HEK293 (cell line): ENCODE measurements around the gene PHGDH.

ENCODE experiments used
- GLIS2 ChIP-seq: fragments of 450-650 bp; formaldehyde crosslinking; IDR thresholded peaks from 2 replicates; pipeline ENCODE4 v1.5.1; 2016; ENCODE audit warnings: missing biosample characterization, missing genetic modification characterization
- MZF1 ChIP-seq: fragments of 450-650 bp; formaldehyde crosslinking; IDR thresholded peaks from 2 replicates; pipeline ENCODE4 v1.5.1; 2017; ENCODE audit warnings: missing biosample characterization, missing genetic modification characterization, borderline replicate concordance
- PRDM1 ChIP-seq: fragments of 450-650 bp; formaldehyde crosslinking; IDR thresholded peaks from 2 replicates; pipeline ENCODE4; 2016; ENCODE audit warnings: missing biosample characterization, missing genetic modification characterization
- TCF7L2 ChIP-seq: IDR thresholded peaks from 2 replicates; pipeline ENCODE4 v1.6.1; 2011; ENCODE audit warnings: low read depth, mild to moderate bottlenecking, inconsistent platforms, low read length, moderate library complexity, borderline replicate concordance
- TRIM28 ChIP-seq: IDR thresholded peaks from 2 replicates; pipeline ENCODE4 v1.6.1; 2011; ENCODE audit warnings: low read length, control low read depth, borderline replicate concordance
- ZBTB21 ChIP-seq: fragments of 450-650 bp; formaldehyde crosslinking; IDR thresholded peaks from 2 replicates; pipeline ENCODE4 v1.5.1; 2017; ENCODE audit warnings: missing biosample characterization, missing genetic modification characterization
- ZIC2 ChIP-seq: fragments of 450-650 bp; formaldehyde crosslinking; IDR thresholded peaks from 2 replicates; pipeline ENCODE4 v1.5.1; 2016; ENCODE audit warnings: missing biosample characterization, missing genetic modification characterization
- ZNF121 ChIP-seq: fragments of 450-650 bp; formaldehyde crosslinking; IDR thresholded peaks from 2 replicates; pipeline ENCODE4 v1.5.1; 2016; ENCODE audit warnings: missing biosample characterization, missing genetic modification characterization
- ZNF221 ChIP-seq: fragments of 450-650 bp; formaldehyde crosslinking; IDR thresholded peaks from 2 replicates; pipeline ENCODE4 v1.5.1; 2017; ENCODE audit warnings: missing biosample characterization, missing genetic modification characterization, borderline replicate concordance
- ZNF274 ChIP-seq, 2 experiments: fragments of 200-500 bp in 1 of 2; fragments of 450-650 bp in 1 of 2; sonication (Bioruptor generic) in 1 of 2; formaldehyde crosslinking in 1 of 2; IDR thresholded peaks; 2 replicates each; pipeline versions ENCODE4 v1.5.1 to v1.6.1; 2014 to 2016; ENCODE audit warnings: borderline replicate concordance in 1 of 2, inconsistent platforms in 1 of 2, low read length in 1 of 2, missing biosample characterization in 1 of 2, missing genetic modification characterization in 1 of 2
- ZNF335 ChIP-seq: fragments of 450-650 bp; formaldehyde crosslinking; conservative IDR thresholded peaks from 2 replicates; pipeline ENCODE4 v1.5.1; 2016; ENCODE audit warnings: missing biosample characterization, missing genetic modification characterization
- ZNF423 ChIP-seq: fragments of 450-650 bp; formaldehyde crosslinking; IDR thresholded peaks from 2 replicates; pipeline ENCODE4 v1.5.1; 2016; ENCODE audit warnings: missing biosample characterization, missing genetic modification characterization
- ZNF548 ChIP-seq: fragments of 450-650 bp; formaldehyde crosslinking; IDR thresholded peaks from 2 replicates; pipeline ENCODE4 v1.5.1; 2016; ENCODE audit warnings: missing biosample characterization, missing genetic modification characterization
- TF ChIP-seq, protein P1 (sequence below): fragments of 450-650 bp; formaldehyde crosslinking; IDR thresholded peaks from 2 replicates; pipeline ENCODE4 v1.5.1; 2016; ENCODE audit warnings: missing biosample characterization, missing genetic modification characterization

DNA sequence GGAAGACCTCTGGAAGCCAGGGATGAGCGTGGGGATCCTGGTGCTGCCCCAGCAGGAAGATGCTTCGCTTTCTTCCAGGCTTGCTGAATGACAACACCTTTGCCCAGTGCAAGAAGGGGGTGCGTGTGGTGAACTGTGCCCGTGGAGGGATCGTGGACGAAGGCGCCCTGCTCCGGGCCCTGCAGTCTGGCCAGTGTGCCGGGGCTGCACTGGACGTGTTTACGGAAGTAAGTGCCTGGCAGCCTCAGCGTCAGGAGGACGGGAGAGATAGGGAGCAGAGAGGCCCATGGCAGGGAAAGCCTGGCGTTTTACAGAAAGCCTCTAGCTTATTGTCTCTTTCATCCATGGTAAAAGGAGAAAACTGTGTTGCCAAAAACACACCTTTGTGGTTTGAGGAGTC is 23.5 kb downstream of the PHGDH start:
- TF ChIP-seq ZNF423 (tag by site-specific recombination) (no peak), MZF1 (tag by site-specific recombination) (no peak), TCF7L2 (no peak), ZNF335 (tag by site-specific recombination) (no peak), ZBTB21 (no peak), ZNF221 (tag by site-specific recombination) (no peak), GLIS2 (tag by site-specific recombination) (no peak), TRIM28 (no peak), ZNF548 (tag by site-specific recombination) (no peak), ZIC2 (no peak), ZNF274 (IDR thresholded peaks at IDR 0.05; ENCODE audit: low read length) (no peak), ZNF274 (tag by site-specific recombination; IDR thresholded peaks at IDR 0.05; ENCODE audit: borderline replicate concordance) (no peak), PRDM1 (no peak), ZNF121 (tag by site-specific recombination) (no peak)
- TF ChIP-seq, protein P1, sequence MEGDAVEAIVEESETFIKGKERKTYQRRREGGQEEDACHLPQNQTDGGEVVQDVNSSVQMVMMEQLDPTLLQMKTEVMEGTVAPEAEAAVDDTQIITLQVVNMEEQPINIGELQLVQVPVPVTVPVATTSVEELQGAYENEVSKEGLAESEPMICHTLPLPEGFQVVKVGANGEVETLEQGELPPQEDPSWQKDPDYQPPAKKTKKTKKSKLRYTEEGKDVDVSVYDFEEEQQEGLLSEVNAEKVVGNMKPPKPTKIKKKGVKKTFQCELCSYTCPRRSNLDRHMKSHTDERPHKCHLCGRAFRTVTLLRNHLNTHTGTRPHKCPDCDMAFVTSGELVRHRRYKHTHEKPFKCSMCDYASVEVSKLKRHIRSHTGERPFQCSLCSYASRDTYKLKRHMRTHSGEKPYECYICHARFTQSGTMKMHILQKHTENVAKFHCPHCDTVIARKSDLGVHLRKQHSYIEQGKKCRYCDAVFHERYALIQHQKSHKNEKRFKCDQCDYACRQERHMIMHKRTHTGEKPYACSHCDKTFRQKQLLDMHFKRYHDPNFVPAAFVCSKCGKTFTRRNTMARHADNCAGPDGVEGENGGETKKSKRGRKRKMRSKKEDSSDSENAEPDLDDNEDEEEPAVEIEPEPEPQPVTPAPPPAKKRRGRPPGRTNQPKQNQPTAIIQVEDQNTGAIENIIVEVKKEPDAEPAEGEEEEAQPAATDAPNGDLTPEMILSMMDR (tag by site-specific recombination), result no peak
